Measurements from ENCODE around the gene TEX28. TPM values are rescaled to one million over a fixed set of nuclear protein-coding genes. Genes with fewer than 3 reads are reported as not detected.
"Not testable (repeated sequence)": the region's sequence is repeated elsewhere in the genome, so short reads cannot be mapped to it uniquely, and the experiment has no call there.

Gene TEX28
- total RNA-seq, 2 experiments from 2014 or later, result not detected

GRCh38 chrX:154258711-154259110, 36.2 kb downstream of the TEX28 start:
- H3K4me1 Mint-ChIP-seq; CTCF ChIA-PET; H3K9me3 Mint-ChIP-seq; H3K27me3 Mint-ChIP-seq; H3K4me3 Mint-ChIP-seq; DNase-seq; POLR2A ChIA-PET; H3K36me3 Mint-ChIP-seq (ENCODE audit: low read depth); H3K27ac Mint-ChIP-seq: not testable (repeated sequence)

- DNase-seq; H3K27me3 Mint-ChIP-seq; H3K36me3 Mint-ChIP-seq (ENCODE audit: low read depth); H3K4me1 Mint-ChIP-seq; H3K9me3 Mint-ChIP-seq; CTCF ChIA-PET; H3K27ac Mint-ChIP-seq; H3K4me3 Mint-ChIP-seq; POLR2A ChIA-PET: not testable (repeated sequence)
These were observed 37.6 kb downstream of the TEX28 start, which contains the start of gene OPN1MW3 for GRCh38 chrX:154257282-154257681. TSS of gene OPN1MW3 (plus strand) at chrX:154257582. CDS start at chrX:154257620, 38 bp downstream.

GRCh38 chrX:154248076-154248475, 46.8 kb downstream of the TEX28 start:
- H3K36me3 Mint-ChIP-seq (ENCODE audit: low read depth); H3K4me1 Mint-ChIP-seq; DNase-seq; POLR2A ChIA-PET; H3K9me3 Mint-ChIP-seq; H3K27me3 Mint-ChIP-seq; H3K4me3 Mint-ChIP-seq; CTCF ChIA-PET; H3K27ac Mint-ChIP-seq: not testable (repeated sequence)

- H3K9me3 Mint-ChIP-seq; H3K4me3 Mint-ChIP-seq; H3K36me3 Mint-ChIP-seq (ENCODE audit: low read depth); DNase-seq; CTCF ChIA-PET; POLR2A ChIA-PET; H3K27ac Mint-ChIP-seq; H3K27me3 Mint-ChIP-seq; H3K4me1 Mint-ChIP-seq: not testable (repeated sequence)
These were observed 47.4 kb downstream of the TEX28 start for GRCh38 chrX:154247377-154248045.

DNA sequence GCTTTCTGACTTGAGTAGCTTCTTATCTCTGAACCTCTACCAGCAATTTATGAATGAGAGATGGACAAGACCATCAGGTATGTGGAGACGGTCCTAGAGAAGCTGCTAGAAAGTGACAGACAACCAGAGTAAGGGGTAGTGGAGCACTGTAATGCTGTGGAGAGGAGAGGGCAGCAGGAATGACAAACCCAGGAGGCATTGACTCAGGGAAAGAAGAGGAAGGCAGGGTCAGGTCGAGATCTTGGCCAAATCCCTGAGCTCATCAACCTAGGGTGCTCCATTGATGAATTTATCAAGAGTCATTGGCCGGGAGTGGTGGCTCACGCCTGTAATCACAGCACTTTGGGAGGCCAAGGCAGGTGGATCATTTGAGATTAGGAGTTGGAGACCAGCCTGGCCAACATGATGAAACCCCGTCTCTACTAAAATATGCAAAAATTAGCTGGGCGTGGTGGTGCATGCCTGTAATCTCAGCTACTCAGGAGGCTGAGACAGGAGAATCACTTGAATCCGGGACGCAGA, 54.9 kb downstream of the TEX28 start:
- CTCF ChIA-PET; DNase-seq; H3K9me3 Mint-ChIP-seq; H3K4me3 Mint-ChIP-seq; H3K4me1 Mint-ChIP-seq; H3K27ac Mint-ChIP-seq; H3K36me3 Mint-ChIP-seq (ENCODE audit: low read depth); H3K27me3 Mint-ChIP-seq; POLR2A ChIA-PET: not testable (repeated sequence)

DNA sequence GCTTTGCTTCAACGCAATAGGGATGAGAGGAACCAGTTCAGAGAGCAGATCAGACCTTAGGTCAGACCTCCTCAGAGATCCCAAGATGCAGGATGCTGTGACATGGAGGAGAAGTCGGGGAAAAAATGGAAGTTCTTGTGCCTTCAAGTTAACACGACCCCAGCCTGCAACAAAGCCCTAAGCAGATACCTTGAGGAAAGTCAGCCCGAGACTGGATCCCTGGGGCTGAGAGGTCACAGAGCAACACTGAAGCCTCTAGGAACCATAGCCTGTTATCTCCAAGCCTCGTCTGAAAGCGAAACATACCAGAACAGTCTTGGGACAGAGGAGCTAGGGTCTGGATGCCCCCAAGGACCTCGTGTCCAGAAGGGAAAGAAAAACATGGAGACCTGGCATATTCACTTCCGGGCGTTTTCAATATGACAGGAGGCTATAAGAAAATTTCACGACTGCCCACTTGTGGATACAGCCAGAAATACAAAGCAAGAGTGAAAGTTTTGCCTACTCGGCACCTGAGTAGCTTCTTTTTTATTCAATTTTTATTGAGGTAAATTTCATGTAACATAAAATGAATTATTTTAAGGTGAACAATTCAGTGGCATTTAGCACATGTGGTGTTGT, 55.9 kb downstream of the TEX28 start:
- H3K36me3 Mint-ChIP-seq (ENCODE audit: low read depth); H3K27me3 Mint-ChIP-seq; DNase-seq; CTCF ChIA-PET; H3K4me3 Mint-ChIP-seq; POLR2A ChIA-PET; H3K4me1 Mint-ChIP-seq; H3K27ac Mint-ChIP-seq; H3K9me3 Mint-ChIP-seq: not testable (repeated sequence)

- H3K9me3 Mint-ChIP-seq; CTCF ChIA-PET; H3K4me3 Mint-ChIP-seq; H3K27me3 Mint-ChIP-seq; H3K36me3 Mint-ChIP-seq (ENCODE audit: low read depth); DNase-seq; H3K4me1 Mint-ChIP-seq; POLR2A ChIA-PET; H3K27ac Mint-ChIP-seq: not testable (repeated sequence)
These were observed 61.3 kb downstream of the TEX28 start for GRCh38 chrX:154233620-154234019.

GRCh38 chrX:154231443-154231842, 63.5 kb downstream of the TEX28 start:
- H3K9me3 Mint-ChIP-seq; H3K4me3 Mint-ChIP-seq; H3K27me3 Mint-ChIP-seq; H3K36me3 Mint-ChIP-seq (ENCODE audit: low read depth); CTCF ChIA-PET; POLR2A ChIA-PET; H3K27ac Mint-ChIP-seq; H3K4me1 Mint-ChIP-seq; DNase-seq: not testable (repeated sequence)

DNA sequence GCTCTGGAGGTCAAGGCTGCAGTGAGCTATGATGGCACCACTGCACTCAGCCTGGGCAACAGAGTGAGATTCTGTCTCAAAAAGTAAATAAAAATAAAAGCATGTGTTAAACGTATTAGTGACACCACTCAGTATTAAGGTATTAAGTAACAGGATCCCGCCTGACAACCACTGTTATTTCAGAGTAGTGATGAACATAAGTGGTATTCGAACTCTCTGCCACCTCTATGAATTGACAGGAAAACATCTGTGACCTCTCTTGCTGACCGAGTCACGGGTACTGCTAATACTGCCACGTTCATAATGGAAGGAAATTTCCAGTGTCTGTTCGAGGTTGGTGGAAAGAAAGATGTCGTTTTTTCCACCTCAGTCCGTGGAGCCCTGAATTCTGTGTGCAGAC, 68.2 kb downstream of the TEX28 start:
- CTCF ChIA-PET; POLR2A ChIA-PET; H3K4me1 Mint-ChIP-seq; H3K4me3 Mint-ChIP-seq; H3K27me3 Mint-ChIP-seq; H3K9me3 Mint-ChIP-seq; H3K36me3 Mint-ChIP-seq (ENCODE audit: low read depth); DNase-seq; H3K27ac Mint-ChIP-seq: not testable (repeated sequence)

- H3K4me3 Mint-ChIP-seq; H3K36me3 Mint-ChIP-seq (ENCODE audit: low read depth); H3K4me1 Mint-ChIP-seq; POLR2A ChIA-PET; H3K9me3 Mint-ChIP-seq; H3K27me3 Mint-ChIP-seq; H3K27ac Mint-ChIP-seq; CTCF ChIA-PET; DNase-seq: not testable (repeated sequence)
These were observed 69.6 kb downstream of the TEX28 start for GRCh38 chrX:154225292-154225691.

Other genes starting within 250 kb of the TEX28 start
- 10 to 100 TPM; 80.7 to 83.0 TPM for gene MECP2, start 197.4 kb downstream of the TEX28 start, total RNA-seq
- not detected for gene OPN1LW, start 150.9 kb downstream of the TEX28 start, total RNA-seq
- gene OPN1MW, start 112.5 kb downstream of the TEX28 start, total RNA-seq, result not detected
- gene OPN1MW2, start 75.4 kb downstream of the TEX28 start, total RNA-seq, result not detected
- gene OPN1MW3, start 37.5 kb downstream of the TEX28 start, total RNA-seq, result not detected
- gene TKTL1, start 671 bp upstream of the TEX28 start, total RNA-seq, result 1 to 10 TPM in 1 of 2 experiments, under 1 TPM in 1; 0.85 to 2.0 TPM
- gene FLNA, start 79.5 kb upstream of the TEX28 start, total RNA-seq, result 1,000 to 10,000 TPM; 1,571 to 1,579 TPM
- gene EMD, start 84.2 kb upstream of the TEX28 start, total RNA-seq, result 10 to 100 TPM; 65.5 to 66.0 TPM
- gene RPL10, start 103.3 kb upstream of the TEX28 start, total RNA-seq, result 1,000 to 10,000 TPM; 2,958 to 2,962 TPM
- 10 to 100 TPM; 23.3 to 23.7 TPM for gene DNASE1L1, start 114.1 kb upstream of the TEX28 start, total RNA-seq
- gene TAFAZZIN, start 116.4 kb upstream of the TEX28 start, total RNA-seq, result 10 to 100 TPM; 93.7 to 93.9 TPM
- 10 to 100 TPM; 52.3 to 53.2 TPM for gene ATP6AP1, start 133.6 kb upstream of the TEX28 start, total RNA-seq
- 100 to 1,000 TPM; 114 to 117 TPM for gene GDI1, start 142.0 kb upstream of the TEX28 start, total RNA-seq
- 10 to 100 TPM; 62.4 to 65.4 TPM for gene FAM50A, start 149.0 kb upstream of the TEX28 start, total RNA-seq
- 10 to 100 TPM; 49.3 to 52.8 TPM for gene PLXNA3, start 163.2 kb upstream of the TEX28 start, total RNA-seq
- gene LAGE3, start 184.2 kb upstream of the TEX28 start, total RNA-seq, result 10 to 100 TPM; 28.1 to 29.9 TPM
- 10 to 100 TPM; 44.5 to 47.3 TPM for gene UBL4A, start 191.5 kb upstream of the TEX28 start, total RNA-seq
- gene SLC10A3, start 195.5 kb upstream of the TEX28 start, total RNA-seq, result 10 to 100 TPM; 27.0 to 27.6 TPM
- 10 to 100 TPM; 24.9 to 29.0 TPM for gene FAM3A, start 221.1 kb upstream of the TEX28 start, total RNA-seq

Data from activated CD4-positive, alpha-beta memory T cell treated with anti-CD3 and anti-CD28 coated beads, Interleukin-2, amount 10 ng/mL, durations not matched to agents 7 days and 5 days (primary cell).